ENCODE data around the gene OAS3.

- TF ChIP-seq CTCF (IDR thresholded peaks at IDR 0.05) (no peak), POLR2A (IDR thresholded peaks at IDR 0.05) (no peak), EP300 (IDR thresholded peaks at IDR 0.05) (no peak), POLR2AphosphoS5 (IDR thresholded peaks at IDR 0.05) (no peak)
Measured at GRCh38 chr12:112936927-112937326, 1.3 kb upstream of the OAS3 start.

Measured in suprapubic skin (tissue), 4 donors.